ENCODE results near the gene DOLPP1.

DNA sequence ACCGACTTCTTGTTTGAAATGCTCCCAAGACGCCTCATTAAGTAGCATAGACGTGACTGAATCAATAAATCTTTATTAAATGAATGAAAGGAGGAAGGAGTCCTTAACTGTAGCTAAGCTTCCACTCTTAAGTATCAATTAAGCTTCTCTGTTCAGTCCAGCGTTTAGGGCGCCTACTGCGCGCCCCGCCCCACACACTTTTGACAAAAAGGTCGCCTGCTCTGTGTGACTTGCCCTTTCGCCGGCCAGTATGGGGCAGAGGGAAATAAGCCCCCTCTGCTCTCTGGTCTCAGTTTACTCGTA, 662 bp upstream of the DOLPP1 start:
- TF ChIP-seq CTCF (IDR thresholded peaks at IDR 0.05) = no peak
- TF ChIP-seq POLR2AphosphoS5 (IDR thresholded peaks at IDR 0.05) = no peak
